Testis (tissue), 3 donors: ENCODE measurements around the gene ACOT12. TPM values are rescaled to one million over a fixed set of nuclear protein-coding genes. Genes with fewer than 3 reads are reported as not detected.

Experiments
- DNase-seq: peaks from one replicate; pipeline ENCODE4 v3.0.0-alpha.2; 2019
- H3K27ac ChIP-seq, 2 donors: fragments of 200-600 bp; sonication (generic); one replicate each; pipeline ENCODE4 v1.5.1; 2019
- H3K27me3 ChIP-seq: fragments of 200-600 bp; sonication (generic); one replicate; pipeline ENCODE4 v1.5.1; 2019
- H3K36me3 ChIP-seq: fragments of 200-600 bp; sonication (generic); one replicate; pipeline ENCODE4 v1.5.1; 2017; ENCODE audit warnings: low read depth; ENCODE audit errors: missing control alignments
- H3K4me1 ChIP-seq: fragments of 200-600 bp; sonication (generic); one replicate; pipeline ENCODE4 v1.5.1; 2019
- H3K4me3 ChIP-seq, 2 donors: fragments of 200-600 bp; sonication (generic); one replicate each; pipeline ENCODE4 v1.5.1; 2017 to 2019
- H3K9me3 ChIP-seq: fragments of 200-600 bp; sonication (generic); one replicate; pipeline ENCODE4 v1.5.1; 2017
- CTCF ChIP-seq, 3 experiments: fragments of 450-650 bp in 2 of 3; fragments of 200-600 bp in 1 of 3; sonication (generic) in 1 of 3; IDR thresholded peaks; one replicate each; pipeline ENCODE4 v1.5.1; 2016 to 2019; ENCODE audit warnings: antibody characterized with exemption in 3 of 3, mild to moderate bottlenecking in 2 of 3, moderate library complexity in 1 of 3
- POLR2A ChIP-seq: fragments of 450-650 bp; IDR thresholded peaks from one replicate; pipeline ENCODE4 v1.6.1; 2017; ENCODE audit warnings: antibody characterized with exemption, mild to moderate bottlenecking, moderate library complexity
- WGBS, 2 donors: methylation state at CpG; one replicate each; pipeline ENCODE4 v1.1.5; 2018; 5-methylcytosine and 5-hydroxymethylcytosine counted together
- intact Hi-C: fragments of 100-400 bp; cut with DNase I; formaldehyde crosslinking; loops from one replicate; pipeline ENCODE4 v1.15.1; 2023; ENCODE audit warnings: low total_unique reads
- polyA plus RNA-seq: library from polyadenylated mRNA; stranded (reverse); fragments of 350-450 nt; fragmentation: Illumina TruSeq; extraction: RNeasy Lipid Tissue Mini Kit (QIAGEN cat#74804); gene quantifications from one replicate; pipeline ENCODE4 v1.2.3, GENCODE V29; 2014; ENCODE audit warnings: low read depth, low replicate concordance; ENCODE audit not compliant: insufficient read depth
- total RNA-seq, 2 donors: library from RNA; depleted of rRNA; stranded (reverse); fragments of >200 nt; gene quantifications; one replicate each; pipeline ENCODE4 v1.2.3, GENCODE V29; 2016

The ACOT12 gene
- total and polyA plus RNA-seq, 3 donors from 2014 or later = 0.31 to 0.87 (median 0.44) TPM

- Histone ChIP-seq H3K27ac (no peak overlapping the region), H3K9me3 (no peaks in the 10 kb centered on the region), H3K4me3 (no peak overlapping the region), H3K36me3 (no peaks in the 10 kb centered on the region), H3K27me3 (no peaks in the 10 kb centered on the region), H3K4me1 (no peaks in the 10 kb centered on the region)
- no peak for TF ChIP-seq CTCF (IDR thresholded peaks at IDR 0.05)
- TF ChIP-seq POLR2A = no peak
- intact Hi-C loops = no loop called here
- DNase-seq = no peak
- WGBS, 2 donors = 81 to 86% methylated on average over 2 of the region's 2 CpGs
Observed at GRCh38 chr5:81335946-81336345, 58.0 kb downstream of the ACOT12 start.

- Histone ChIP-seq H3K27ac (no peak overlapping the region), H3K9me3 (no peaks in the 10 kb centered on the region), H3K4me1 (no peaks in the 10 kb centered on the region), H3K4me3 (no peak overlapping the region), H3K36me3 (no peaks in the 10 kb centered on the region), H3K27me3 (no peaks in the 10 kb centered on the region)
- intact Hi-C loops = no loop called here
- 77 to 83% methylated on average over 14 of the region's 14 CpGs for WGBS, 2 donors
- TF ChIP-seq POLR2A (no peak), CTCF (IDR thresholded peaks at IDR 0.05) (no peak)
- no peak for DNase-seq
Observed at GRCh38 chr5:81334304-81335061, 59.5 kb downstream of the ACOT12 start.

GRCh38 chr5:81326554-81326953, 67.4 kb downstream of the ACOT12 start:
- Histone ChIP-seq H3K4me1 (no peaks in the 10 kb centered on the region), H3K27ac (no peak overlapping the region), H3K4me3 (no peak overlapping the region), H3K27me3 (no peaks in the 10 kb centered on the region), H3K36me3 (no peaks in the 10 kb centered on the region), H3K9me3 (no peaks in the 10 kb centered on the region)
- WGBS, 2 donors = 94 to 95% methylated on average over 2 of the region's 2 CpGs
- TF ChIP-seq CTCF (IDR thresholded peaks at IDR 0.05) = no peak
- TF ChIP-seq POLR2A = no peak
- intact Hi-C loops = no loop called here
- no peak for DNase-seq

- no peaks in the 10 kb centered on the region for H3K27me3 ChIP-seq
- H3K27ac ChIP-seq = no peak overlapping the region
- TF ChIP-seq POLR2A = no peak
- TF ChIP-seq CTCF (IDR thresholded peaks at IDR 0.05) = no peak
- H3K9me3 ChIP-seq = no peaks in the 10 kb centered on the region
- WGBS, 2 donors = 51 to 86% methylated on average over 2 of the region's 2 CpGs
- H3K36me3 ChIP-seq = no peaks in the 10 kb centered on the region
- intact Hi-C loops = no loop called here
- no peak for DNase-seq
- no peak overlapping the region for H3K4me3 ChIP-seq
- H3K4me1 ChIP-seq = no peaks in the 10 kb centered on the region
Observed at GRCh38 chr5:81317536-81317935, 76.4 kb downstream of the ACOT12 start.

GRCh38 chr5:81316571-81316970, 77.4 kb downstream of the ACOT12 start:
- no peaks in the 10 kb centered on the region for H3K4me1 ChIP-seq
- no peak for DNase-seq
- H3K27me3 ChIP-seq = no peaks in the 10 kb centered on the region
- no peaks in the 10 kb centered on the region for H3K36me3 ChIP-seq
- intact Hi-C loops = no loop called here
- TF ChIP-seq POLR2A (no peak), CTCF (IDR thresholded peaks at IDR 0.05) (no peak)
- WGBS, 2 donors = 83 to 93% methylated on average over 2 of the region's 2 CpGs
- H3K4me3 ChIP-seq = no peak overlapping the region
- no peak overlapping the region for H3K27ac ChIP-seq
- no peaks in the 10 kb centered on the region for H3K9me3 ChIP-seq
